OCI-LY1 (cell line): ENCODE measurements around the gene RECK.

Source experiments
- H2AFZ ChIP-seq: fragments of 200-600 bp; sonication (generic), shearing (Covaris generic); 2 replicates; pipeline ENCODE4 v1.6.0; 2014; ENCODE audit warnings: antibody characterized with exemption, mild to moderate bottlenecking, low read length
- H3F3A ChIP-seq: fragments of 200-600 bp; sonication (generic), shearing (Covaris generic); 2 replicates; pipeline ENCODE4 v1.6.0; 2014; ENCODE audit warnings: mild to moderate bottlenecking, antibody characterized with exemption, low read length, moderate library complexity; ENCODE audit not compliant: insufficient read depth
- H3K27ac ChIP-seq: fragments of 200-600 bp; sonication (generic); 2 replicates; pipeline ENCODE4 v1.5.1; 2014; ENCODE audit warnings: low read length, mixed run types, mild to moderate bottlenecking, low read depth; ENCODE audit not compliant: poor library complexity, severe bottlenecking
- H3K27me3 ChIP-seq: fragments of 200-600 bp; sonication (generic); 2 replicates; pipeline ENCODE4 v1.6.0; 2014; ENCODE audit warnings: antibody characterized with exemption, mild to moderate bottlenecking, low read length, moderate library complexity; ENCODE audit not compliant: insufficient read depth
- H3K36me3 ChIP-seq: fragments of 200-600 bp; sonication (generic); 2 replicates; pipeline ENCODE4 v1.6.1; 2014; ENCODE audit warnings: mild to moderate bottlenecking, antibody characterized with exemption, low read length, moderate library complexity, mixed read lengths; ENCODE audit not compliant: insufficient read depth
- H3K4me1 ChIP-seq: fragments of 200-600 bp; sonication (generic); 2 replicates; pipeline ENCODE4 v1.5.1; 2014; ENCODE audit warnings: mild to moderate bottlenecking, low read length, moderate library complexity; ENCODE audit not compliant: insufficient read depth, severe bottlenecking
- H3K4me2 ChIP-seq: fragments of 200-600 bp; sonication (generic), shearing (Covaris generic); 2 replicates; pipeline ENCODE4 v1.6.1; 2014; ENCODE audit warnings: low read length
- H3K4me3 ChIP-seq: fragments of 200-600 bp; sonication (generic); 2 replicates; pipeline ENCODE4 v1.5.1; 2014; ENCODE audit warnings: low read length, low read depth, mild to moderate bottlenecking, mixed read lengths; ENCODE audit not compliant: poor library complexity, severe bottlenecking
- H3K79me2 ChIP-seq: fragments of 200-600 bp; shearing (Covaris generic); 2 replicates; pipeline ENCODE4 v1.6.1; 2016; ENCODE audit warnings: mixed run types, low read length, mixed read lengths; ENCODE audit not compliant: insufficient read depth
- H3K9ac ChIP-seq: fragments of 200-600 bp; sonication (generic), shearing (Covaris generic); 2 replicates; pipeline ENCODE4 v1.6.1; 2014; ENCODE audit warnings: mild to moderate bottlenecking, low read length, mixed read lengths
- H3K9me2 ChIP-seq: fragments of 200-600 bp; sonication (generic), shearing (Covaris generic); 2 replicates; pipeline ENCODE4 v1.6.1; 2014; ENCODE audit warnings: low read depth, mild to moderate bottlenecking, low read length, mixed read lengths
- H3K9me3 ChIP-seq: fragments of 200-600 bp; shearing (Covaris generic); 2 replicates; pipeline ENCODE4 v1.6.1; 2014; ENCODE audit warnings: low read length, mixed read lengths
- H4K20me1 ChIP-seq: fragments of 200-600 bp; sonication (generic), shearing (Covaris generic); 2 replicates; pipeline ENCODE4 v1.6.0; 2016; ENCODE audit warnings: mild to moderate bottlenecking, low read length; ENCODE audit not compliant: insufficient read depth
- EZH2 ChIP-seq: fragments of 200-600 bp; sonication (generic), shearing (Covaris generic); IDR thresholded peaks from 2 replicates; pipeline ENCODE4 v1.8.0; 2017; ENCODE audit warnings: borderline replicate concordance, mixed run types, mild to moderate bottlenecking, antibody characterized with exemption, low read length, moderate library complexity, mixed read lengths
- TF ChIP-seq, protein P1 (sequence below): fragments of 200-600 bp; sonication (generic), shearing (Covaris generic); IDR thresholded peaks from 2 replicates; pipeline ENCODE4 v1.5.1; 2017; ENCODE audit warnings: mild to moderate bottlenecking, antibody characterized with exemption, low read length, moderate library complexity, mixed read lengths

Gene RECK

DNA sequence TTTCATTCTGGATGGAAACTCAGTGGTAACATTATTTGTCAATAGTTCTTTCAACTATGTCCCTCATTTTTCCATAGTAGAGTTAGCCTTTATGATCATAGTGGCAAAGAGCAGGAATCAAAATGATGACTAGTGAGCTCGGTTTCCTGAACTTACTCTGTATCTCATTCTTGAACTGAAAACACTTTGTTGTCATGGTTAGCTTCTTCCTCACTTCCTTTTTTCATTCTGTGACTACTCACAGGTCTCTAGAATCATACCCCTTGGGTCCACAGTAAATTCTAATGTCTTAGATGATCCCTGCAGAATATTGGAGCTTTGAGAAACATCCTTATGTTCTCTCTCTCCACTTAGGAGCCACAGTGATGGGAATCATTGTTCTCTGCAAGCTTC, 29.4 kb upstream of the RECK start:
- H3K9ac ChIP-seq, result no peak overlapping the region
- H3F3A ChIP-seq, result no peaks in the 10 kb centered on the region
- no peak overlapping the region for H3K4me2 ChIP-seq
- no peak overlapping the region for H3K27ac ChIP-seq
- no peaks in the 10 kb centered on the region for H3K9me3 ChIP-seq
- H4K20me1 ChIP-seq, result no peaks in the 10 kb centered on the region
- H3K79me2 ChIP-seq, result no peaks in the 10 kb centered on the region
- no peak overlapping the region for H3K4me3 ChIP-seq
- H3K36me3 ChIP-seq, result no peaks in the 10 kb centered on the region
- peaks cover 4% of the 10 kb centered on the region; the same call in 1 of the 2 replicates for H3K27me3 ChIP-seq
- TF ChIP-seq, protein P1, sequence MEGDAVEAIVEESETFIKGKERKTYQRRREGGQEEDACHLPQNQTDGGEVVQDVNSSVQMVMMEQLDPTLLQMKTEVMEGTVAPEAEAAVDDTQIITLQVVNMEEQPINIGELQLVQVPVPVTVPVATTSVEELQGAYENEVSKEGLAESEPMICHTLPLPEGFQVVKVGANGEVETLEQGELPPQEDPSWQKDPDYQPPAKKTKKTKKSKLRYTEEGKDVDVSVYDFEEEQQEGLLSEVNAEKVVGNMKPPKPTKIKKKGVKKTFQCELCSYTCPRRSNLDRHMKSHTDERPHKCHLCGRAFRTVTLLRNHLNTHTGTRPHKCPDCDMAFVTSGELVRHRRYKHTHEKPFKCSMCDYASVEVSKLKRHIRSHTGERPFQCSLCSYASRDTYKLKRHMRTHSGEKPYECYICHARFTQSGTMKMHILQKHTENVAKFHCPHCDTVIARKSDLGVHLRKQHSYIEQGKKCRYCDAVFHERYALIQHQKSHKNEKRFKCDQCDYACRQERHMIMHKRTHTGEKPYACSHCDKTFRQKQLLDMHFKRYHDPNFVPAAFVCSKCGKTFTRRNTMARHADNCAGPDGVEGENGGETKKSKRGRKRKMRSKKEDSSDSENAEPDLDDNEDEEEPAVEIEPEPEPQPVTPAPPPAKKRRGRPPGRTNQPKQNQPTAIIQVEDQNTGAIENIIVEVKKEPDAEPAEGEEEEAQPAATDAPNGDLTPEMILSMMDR, result no peak
- TF ChIP-seq EZH2, result no peak
- no peak overlapping the region for H2AFZ ChIP-seq
- no peaks in the 10 kb centered on the region for H3K4me1 ChIP-seq
- H3K9me2 ChIP-seq, result no peaks in the 10 kb centered on the region

DNA sequence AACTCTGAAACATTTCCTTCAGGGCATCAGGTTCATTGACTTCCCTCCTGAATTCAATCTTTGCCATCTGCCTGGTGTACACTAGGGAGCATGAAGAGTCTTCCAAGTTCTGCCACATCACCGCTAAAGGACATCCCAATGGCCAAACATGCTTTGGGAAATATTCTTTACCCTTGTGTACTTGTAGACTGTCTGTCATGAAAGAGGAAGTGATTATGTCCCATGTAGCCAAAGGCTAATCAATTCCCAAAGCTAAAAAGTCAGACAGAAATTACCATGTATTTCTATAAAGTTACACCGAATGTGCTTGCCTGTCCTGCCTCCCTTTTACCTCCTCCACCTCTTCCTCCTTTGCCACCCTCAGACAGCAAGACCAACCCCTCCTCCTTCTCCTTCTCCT, 28.9 kb upstream of the RECK start:
- Histone ChIP-seq H3K9me2 (no peaks in the 10 kb centered on the region), H3K27ac (no peak overlapping the region), H3K9ac (no peak overlapping the region), H3K9me3 (no peaks in the 10 kb centered on the region), H2AFZ (no peak overlapping the region), H3K4me2 (no peak overlapping the region), H3K79me2 (no peaks in the 10 kb centered on the region), H3F3A (no peaks in the 10 kb centered on the region), H4K20me1 (no peaks in the 10 kb centered on the region), H3K27me3 (peaks cover 4% of the 10 kb centered on the region; the same call in 1 of the 2 replicates), H3K36me3 (no peaks in the 10 kb centered on the region), H3K4me3 (no peak overlapping the region), H3K4me1 (no peaks in the 10 kb centered on the region)
- no peak for TF ChIP-seq EZH2
- TF ChIP-seq, protein P1, result no peak

DNA sequence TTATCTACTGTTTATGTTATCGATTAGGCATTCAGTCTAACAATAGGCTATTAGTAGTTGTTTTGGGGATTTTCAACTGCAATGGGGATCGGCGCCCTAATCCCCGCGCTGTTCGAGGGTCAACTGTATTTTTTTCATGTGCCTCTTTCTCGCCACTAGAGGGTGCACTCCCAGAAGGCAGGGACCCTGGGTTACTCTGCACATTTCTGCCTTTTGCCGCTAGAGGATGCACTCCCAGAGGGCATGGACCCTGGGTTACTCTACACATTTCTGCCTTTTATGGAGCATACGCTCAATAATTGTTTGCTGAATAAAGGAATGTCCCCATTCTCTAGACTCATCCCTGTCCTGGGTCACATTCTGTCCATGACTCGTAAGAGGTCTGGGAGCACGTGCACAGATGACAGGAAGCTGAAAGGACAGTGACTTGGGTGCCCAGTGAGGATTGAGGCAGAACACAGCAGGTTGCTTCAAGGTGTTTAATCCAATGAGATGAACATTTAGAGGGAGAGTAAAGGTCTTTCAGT, 27.9 kb upstream of the RECK start:
- Histone ChIP-seq H3K4me2 (no peak overlapping the region), H4K20me1 (no peaks in the 10 kb centered on the region), H3K9ac (no peak overlapping the region), H3K9me3 (no peaks in the 10 kb centered on the region), H3K27ac (no peak overlapping the region), H3K4me3 (no peak overlapping the region), H3K4me1 (no peaks in the 10 kb centered on the region), H3K27me3 (peaks cover 4% of the 10 kb centered on the region; the same call in 1 of the 2 replicates), H3K9me2 (no peaks in the 10 kb centered on the region), H3K36me3 (no peaks in the 10 kb centered on the region), H3F3A (no peaks in the 10 kb centered on the region), H3K79me2 (no peaks in the 10 kb centered on the region), H2AFZ (no peak overlapping the region)
- TF ChIP-seq, protein P1, result peak; percentile 100
- no peak for TF ChIP-seq EZH2
